PC-3 (cell line): Measurements from ENCODE around the gene PPM1G. TPM values are rescaled to one million over a fixed set of nuclear protein-coding genes. Genes with fewer than 3 reads are reported as not detected.
A peak's percentile ranks its signal among the peaks of the same experiment; 100 is the strongest.

ENCODE experiments used
- ATAC-seq: fragments of 200-7000 bp; cut with Tn5 transposase; 2 replicates; pipeline ENCODE4 v1.9.1; 2020; ENCODE audit warnings: mild to moderate bottlenecking, moderate library complexity
- BruUV-seq: library from RNA; stranded (reverse); fragments of 400-500 nt; replicated peaks from 2 replicates; lab custom pipeline; 2021; lab: Mats Ljungman, UMichigan
- CTCF ChIA-PET: fragments of 300-600 bp; sonication (Branson Sonifier 250); formaldehyde crosslinking; loops from one replicate; lab custom pipeline; 2022; ENCODE audit warnings: antibody characterized with exemption; lab: Charles Lee
- POLR2A ChIA-PET: fragments of 300-600 bp; sonication (Branson Sonifier 250); formaldehyde crosslinking; loops from one replicate; lab custom pipeline; 2022; ENCODE audit warnings: antibody characterized with exemption; ENCODE audit not compliant: unreplicated experiment; lab: Charles Lee
- DNase-seq: peaks from one replicate; pipeline ENCODE4 v3.0.0-alpha.2; 2015
- H2AFZ ChIP-seq: fragments of 300-600 bp; sonication (generic); 2 replicates; pipeline ENCODE4 v1.6.0; 2016; ENCODE audit warnings: antibody characterized with exemption, low read length
- H3F3A ChIP-seq: fragments of 300-600 bp; sonication (generic); one replicate; pipeline ENCODE4 v1.6.0; 2017; ENCODE audit warnings: antibody characterized with exemption, low read length, control low read depth, mild to moderate bottlenecking; ENCODE audit not compliant: unreplicated experiment
- H3K27ac ChIP-seq: fragments of 300-600 bp; sonication (generic); 2 replicates; pipeline ENCODE4 v1.5.1; 2016; ENCODE audit warnings: mild to moderate bottlenecking, low read length
- H3K27me3 ChIP-seq: fragments of 300-600 bp; sonication (generic); 2 replicates; pipeline ENCODE4 v1.6.1; 2016; ENCODE audit warnings: low read length, mixed read lengths
- H3K36me3 ChIP-seq: fragments of 300-600 bp; sonication (generic); 2 replicates; pipeline ENCODE4 v1.6.1; 2016; ENCODE audit warnings: low read depth, mixed run types, low read length, mixed read lengths
- H3K4me1 ChIP-seq: fragments of 300-600 bp; sonication (generic); 2 replicates; pipeline ENCODE4 v1.5.1; 2016; ENCODE audit warnings: low read length; ENCODE audit not compliant: insufficient read depth
- H3K4me2 ChIP-seq: fragments of 300-600 bp; sonication (generic); 2 replicates; pipeline ENCODE4 v1.6.0; 2016; ENCODE audit warnings: low read length
- H3K4me3 ChIP-seq: fragments of 300-600 bp; sonication (generic); 2 replicates; pipeline ENCODE4 v1.5.1; 2016; ENCODE audit warnings: mild to moderate bottlenecking, low read length, mixed read lengths
- H3K79me2 ChIP-seq: fragments of 300-600 bp; sonication (generic); 2 replicates; pipeline ENCODE4 v1.6.1; 2017; ENCODE audit warnings: low read length, mixed read lengths
- H3K9ac ChIP-seq: fragments of 300-600 bp; sonication (generic); 2 replicates; pipeline ENCODE4 v1.6.0; 2016; ENCODE audit warnings: mild to moderate bottlenecking, low read length
- H3K9me2 ChIP-seq: fragments of 300-600 bp; sonication (generic); replicated peaks from 2 replicates; pipeline ENCODE4 v1.6.1; 2016; ENCODE audit warnings: mixed run types, low read length, mixed read lengths
- H3K9me3 ChIP-seq: fragments of 300-600 bp; sonication (generic); 2 replicates; pipeline ENCODE4 v1.6.1; 2016; ENCODE audit warnings: low read length, mixed read lengths
- H4K20me1 ChIP-seq: fragments of 300-600 bp; sonication (generic); 2 replicates; pipeline ENCODE4 v1.6.1; 2016; ENCODE audit warnings: low read length, mixed read lengths
- EZH2 ChIP-seq: fragments of 300-600 bp; sonication (generic); IDR thresholded peaks from one replicate; pipeline ENCODE4 v1.6.1; 2017; ENCODE audit warnings: antibody characterized with exemption, mild to moderate bottlenecking, low read length; ENCODE audit not compliant: unreplicated experiment
- EZH2phosphoT487 ChIP-seq: fragments of 300-600 bp; sonication (generic); IDR thresholded peaks from 2 replicates; pipeline ENCODE4 v1.6.1; 2018; ENCODE audit warnings: mild to moderate bottlenecking, antibody characterized with exemption, low read length, borderline replicate concordance
- intact Hi-C: fragments of 100-400 bp; cut with micrococcal nuclease; formaldehyde crosslinking; loops from 2 replicates; pipeline ENCODE4 v1.9.0; 2023
- total RNA-seq: library from RNA; depleted of rRNA; stranded (reverse); fragments of >200 nt; gene quantifications from 2 replicates; pipeline ENCODE4 v1.2.3, GENCODE V29; 2014
- TF ChIP-seq, protein P1 (sequence below): fragments of 300-600 bp; sonication (generic); conservative IDR thresholded peaks from 2 replicates; pipeline ENCODE4 v1.5.1; 2017; ENCODE audit warnings: antibody characterized with exemption, low read depth, mild to moderate bottlenecking, low read length

Gene PPM1G
- total RNA-seq, 1 experiment from 2014 or later, result 122 TPM

DNA sequence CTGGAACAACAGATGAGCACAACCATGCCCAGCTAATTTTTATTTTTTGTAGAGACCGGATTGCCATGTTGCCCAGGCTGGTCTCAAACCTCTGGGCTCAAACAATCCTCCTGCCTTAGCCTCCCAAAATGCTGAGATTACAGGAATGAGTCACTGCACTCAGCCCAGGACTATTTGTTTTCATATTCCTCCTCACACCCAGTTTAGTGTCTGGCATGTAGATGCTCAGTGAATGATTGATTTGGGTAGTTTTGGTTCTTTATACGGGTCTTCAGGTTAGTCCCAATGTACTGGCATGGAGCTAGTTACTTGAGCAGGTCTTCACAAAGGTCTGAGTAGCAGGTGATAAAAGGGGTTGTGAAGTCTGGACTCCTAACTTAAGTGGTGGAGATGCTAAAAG lies 45.5 kb downstream of the PPM1G start:
- H3K9me3 ChIP-seq, result no peaks in the 10 kb centered on the region
- H3K4me3 ChIP-seq, result no peak overlapping the region
- no peak overlapping the region for H3K4me2 ChIP-seq
- H2AFZ ChIP-seq, result no peak overlapping the region
- H3K9ac ChIP-seq, result no peak overlapping the region
- peaks cover 9% of the 10 kb centered on the region for H3K4me1 ChIP-seq
- intact Hi-C loops, result no loop called here
- H3K27me3 ChIP-seq, result no peaks in the 10 kb centered on the region
- DNase-seq (no peak), ATAC-seq (0 out of 2 replicates have a peak, but pooled peaks have one; percentile 18)
- H3K9me2 ChIP-seq, result no peaks in the 10 kb centered on the region
- ChIA-PET POLR2A (no interaction called here), CTCF (no interaction called here)
- H3F3A ChIP-seq, result no peaks in the 10 kb centered on the region
- peaks cover 34% of the 10 kb centered on the region for H3K36me3 ChIP-seq
- no TSS peak for BruUV-seq
- TF ChIP-seq EZH2 (no peak), EZH2phosphoT487 (no peak)
- TF ChIP-seq, protein P1, sequence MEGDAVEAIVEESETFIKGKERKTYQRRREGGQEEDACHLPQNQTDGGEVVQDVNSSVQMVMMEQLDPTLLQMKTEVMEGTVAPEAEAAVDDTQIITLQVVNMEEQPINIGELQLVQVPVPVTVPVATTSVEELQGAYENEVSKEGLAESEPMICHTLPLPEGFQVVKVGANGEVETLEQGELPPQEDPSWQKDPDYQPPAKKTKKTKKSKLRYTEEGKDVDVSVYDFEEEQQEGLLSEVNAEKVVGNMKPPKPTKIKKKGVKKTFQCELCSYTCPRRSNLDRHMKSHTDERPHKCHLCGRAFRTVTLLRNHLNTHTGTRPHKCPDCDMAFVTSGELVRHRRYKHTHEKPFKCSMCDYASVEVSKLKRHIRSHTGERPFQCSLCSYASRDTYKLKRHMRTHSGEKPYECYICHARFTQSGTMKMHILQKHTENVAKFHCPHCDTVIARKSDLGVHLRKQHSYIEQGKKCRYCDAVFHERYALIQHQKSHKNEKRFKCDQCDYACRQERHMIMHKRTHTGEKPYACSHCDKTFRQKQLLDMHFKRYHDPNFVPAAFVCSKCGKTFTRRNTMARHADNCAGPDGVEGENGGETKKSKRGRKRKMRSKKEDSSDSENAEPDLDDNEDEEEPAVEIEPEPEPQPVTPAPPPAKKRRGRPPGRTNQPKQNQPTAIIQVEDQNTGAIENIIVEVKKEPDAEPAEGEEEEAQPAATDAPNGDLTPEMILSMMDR, result no peak
- no peak overlapping the region for H3K27ac ChIP-seq
- H4K20me1 ChIP-seq, result no peaks in the 10 kb centered on the region
- peaks cover 11% of the 10 kb centered on the region for H3K79me2 ChIP-seq

- H3K4me1 ChIP-seq, result peaks cover 5% of the 10 kb centered on the region; the same call in 1 of the 2 replicates
- ChIA-PET POLR2A (no interaction called here), CTCF (no interaction called here)
- no peak overlapping the region for H3K4me2 ChIP-seq
- ATAC-seq (0 out of 2 replicates have a peak, but pooled peaks have one; percentile 20), DNase-seq (no peak)
- TF ChIP-seq, protein P1, result no peak
- TF ChIP-seq EZH2phosphoT487 (no peak), EZH2 (no peak)
- H3K27me3 ChIP-seq, result no peaks in the 10 kb centered on the region
- H3K9ac ChIP-seq, result no peak overlapping the region
- no peaks in the 10 kb centered on the region for H3K9me2 ChIP-seq
- no peak overlapping the region for H2AFZ ChIP-seq
- H3K27ac ChIP-seq, result no peak overlapping the region
- H4K20me1 ChIP-seq, result no peaks in the 10 kb centered on the region
- intact Hi-C loops, result no loop called here
- BruUV-seq, result no TSS peak
- H3K79me2 ChIP-seq, result peaks cover 9% of the 10 kb centered on the region
- peaks cover 33% of the 10 kb centered on the region for H3K36me3 ChIP-seq
- H3K9me3 ChIP-seq, result no peaks in the 10 kb centered on the region
- no peak overlapping the region for H3K4me3 ChIP-seq
- H3F3A ChIP-seq, result no peaks in the 10 kb centered on the region
Observed at GRCh38 chr2:27362678-27363420, 46.5 kb downstream of the PPM1G start.
